ENCODE data around the gene ELF1.

DNA sequence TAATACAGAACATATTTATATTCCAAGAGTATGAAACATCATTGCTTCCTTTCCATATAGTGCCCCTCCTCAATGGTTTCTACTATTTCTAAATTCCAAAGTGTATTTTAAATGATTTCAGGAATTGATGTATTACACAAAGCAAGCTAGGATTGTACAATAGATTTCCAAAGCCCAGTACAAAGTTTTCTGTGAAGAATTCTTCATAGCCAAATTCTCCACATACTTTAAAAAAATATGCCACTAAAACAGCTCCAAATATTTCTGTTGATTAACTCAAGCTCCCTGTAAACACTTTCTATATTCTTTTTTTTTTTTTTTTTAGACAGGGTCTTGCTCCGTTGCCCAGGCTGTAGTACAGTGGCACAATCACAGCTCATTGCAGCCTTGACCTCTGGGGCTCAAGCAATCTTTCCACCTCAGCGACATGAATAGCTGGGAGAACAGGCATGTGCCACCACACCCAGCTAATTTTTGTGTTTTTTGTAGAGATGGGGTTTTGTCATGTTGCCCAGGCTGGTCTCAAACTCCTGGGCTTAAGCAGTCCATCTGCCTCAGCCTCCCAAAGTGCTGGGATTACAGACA, 50.6 kb downstream of the ELF1 start:
- TF ChIP-seq CTCF (IDR thresholded peaks at IDR 0.05) (no peak), POLR2A (IDR thresholded peaks at IDR 0.05) (no peak), EP300 (IDR thresholded peaks at IDR 0.05) (no peak)

Data from ovary (tissue), 3 donors.